CD14-positive monocyte (primary cell): Measurements from ENCODE around the gene LSS. TPM values are rescaled to one million over a fixed set of nuclear protein-coding genes. Genes with fewer than 3 reads are reported as not detected.

ENCODE experiments used
- DNase-seq, 3 donors: peaks; one replicate each; pipeline ENCODE4 v3.0.0-alpha.2; 2011 to 2022
- H2AFZ ChIP-seq: 2 replicates; pipeline ENCODE4 v1.6.0; 2012; ENCODE audit warnings: mild to moderate bottlenecking, low read depth, low read length, inconsistent platforms; ENCODE audit not compliant: insufficient read depth, poor library complexity, severe bottlenecking
- H3K27ac ChIP-seq, 2 donors: 1 replicate in 1 of 2; 2 replicates in 1 of 2; pipeline ENCODE4 v1.5.1; 2012 to 2013; ENCODE audit warnings: low read length in 2 of 2, control low read depth in 1 of 2, inconsistent platforms in 1 of 2, low read depth in 1 of 2, mild to moderate bottlenecking in 1 of 2
- H3K27me3 ChIP-seq, 2 donors: one replicate each; pipeline versions ENCODE4 v1.6.0 to v1.6.1; 2011 to 2013; ENCODE audit warnings: low read length in 2 of 2; ENCODE audit not compliant: control insufficient read depth in 2 of 2, insufficient read depth in 2 of 2
- H3K36me3 ChIP-seq, 2 donors: replicated peaks in 1 of 2; 1 replicate in 1 of 2; 2 replicates in 1 of 2; pipeline versions ENCODE4 v1.5.1 to v1.6.1; 2012 to 2013; ENCODE audit warnings: low read length in 2 of 2, control low read depth in 1 of 2, inconsistent platforms in 1 of 2, mild to moderate bottlenecking in 1 of 2; ENCODE audit not compliant: insufficient read depth in 2 of 2, control insufficient read depth in 1 of 2
- H3K4me1 ChIP-seq, 2 donors: 1 replicate in 1 of 2; 2 replicates in 1 of 2; pipeline versions ENCODE4 v1.5.1 to v1.6.1; 2012 to 2013; ENCODE audit warnings: low read length in 2 of 2, control low read depth in 1 of 2, inconsistent platforms in 1 of 2, mild to moderate bottlenecking in 1 of 2, moderate library complexity in 1 of 2; ENCODE audit not compliant: insufficient read depth in 2 of 2, control insufficient read depth in 1 of 2
- H3K4me2 ChIP-seq: replicated peaks from 2 replicates; pipeline ENCODE3; 2012; ENCODE audit warnings: low read length, moderate library complexity, mild to moderate bottlenecking; ENCODE audit not compliant: poor library complexity, severe bottlenecking; ENCODE audit errors: extremely low read depth
- H3K4me3 ChIP-seq, 3 experiments: fragments of 200-600 bp in 1 of 3; sonication (generic) in 1 of 3; replicated peaks in 1 of 3; 1 replicate in 2 of 3; 2 replicates in 1 of 3; pipeline ENCODE4 v1.5.1; 2011 to 2013; ENCODE audit warnings: low read length in 3 of 3, mild to moderate bottlenecking in 3 of 3, control low read depth in 2 of 3, low read depth in 2 of 3, inconsistent platforms in 1 of 3, moderate library complexity in 1 of 3
- H3K79me2 ChIP-seq: 2 replicates; pipeline ENCODE4 v1.6.0; 2012; ENCODE audit warnings: mild to moderate bottlenecking, control low read depth, inconsistent platforms, low read length, moderate library complexity; ENCODE audit not compliant: insufficient read depth
- H3K9ac ChIP-seq: 2 replicates; pipeline ENCODE4 v1.6.0; 2017; ENCODE audit warnings: low read length, mild to moderate bottlenecking; ENCODE audit not compliant: insufficient read depth, poor library complexity, severe bottlenecking
- H3K9me3 ChIP-seq, 2 donors: replicated peaks in 1 of 2; 1 replicate in 1 of 2; 2 replicates in 1 of 2; pipeline versions ENCODE4 v1.5.1 to v1.6.1; 2012 to 2013; ENCODE audit warnings: low read length in 2 of 2, control low read depth in 1 of 2; ENCODE audit not compliant: control insufficient read depth in 1 of 2, insufficient read depth in 1 of 2
- H4K20me1 ChIP-seq: 2 replicates; pipeline ENCODE4 v1.6.0; 2012; ENCODE audit warnings: mild to moderate bottlenecking, low read length, control low read depth, moderate library complexity; ENCODE audit not compliant: insufficient read depth
- H3K27ac Mint-ChIP-seq, 7 donors: one replicate each; pipeline ENCODE4 v1.8.0; 2020; ENCODE audit warnings: mild to moderate bottlenecking in 7 of 7, mixed read lengths in 7 of 7, moderate library complexity in 6 of 7, inconsistent platforms in 2 of 7
- H3K27me3 Mint-ChIP-seq, 3 donors: one replicate each; pipeline ENCODE4 v1.8.0; 2021 to 2022; ENCODE audit warnings: low read depth in 3 of 3, mild to moderate bottlenecking in 3 of 3, mixed read lengths in 3 of 3, moderate library complexity in 3 of 3, inconsistent platforms in 1 of 3
- H3K36me3 Mint-ChIP-seq, 2 donors: one replicate each; pipeline ENCODE4 v1.8.0; 2020; ENCODE audit warnings: mixed read lengths in 2 of 2, inconsistent platforms in 1 of 2, mild to moderate bottlenecking in 1 of 2
- H3K4me1 Mint-ChIP-seq: one replicate; pipeline ENCODE4 v1.8.0; 2020; ENCODE audit warnings: mild to moderate bottlenecking, mixed read lengths
- H3K4me3 Mint-ChIP-seq, 2 donors: one replicate each; pipeline ENCODE4 v1.8.0; 2020; ENCODE audit warnings: mild to moderate bottlenecking in 2 of 2, mixed read lengths in 2 of 2, moderate library complexity in 1 of 2
- H3K9me3 Mint-ChIP-seq, 7 donors: one replicate each; pipeline ENCODE4 v1.8.0; 2020 to 2022; ENCODE audit warnings: mixed read lengths in 7 of 7, mild to moderate bottlenecking in 6 of 7, moderate library complexity in 6 of 7, inconsistent platforms in 2 of 7
- CTCF ChIP-seq: fragments of 200-600 bp; IDR thresholded peaks from one replicate; pipeline ENCODE4 v1.8.0; 2022; ENCODE audit warnings: antibody characterized with exemption, mild to moderate bottlenecking
- WGBS: methylation state at CpG from one replicate; pipeline ENCODE4 v1.1.5; 2013; ENCODE audit warnings: missing lambda C conversion rate; ENCODE audit not compliant: insufficient coverage; 5-methylcytosine and 5-hydroxymethylcytosine counted together
- intact Hi-C, 2 donors: fragments of 100-400 bp; cut with micrococcal nuclease; formaldehyde crosslinking; loops; one replicate each; pipeline versions ENCODE4 v1.15.0 to v1.15.1; 2023
- polyA plus RNA-seq, 3 donors: library from polyadenylated mRNA; depleted of rRNA in 1 of 3; unstranded in 2 of 3; stranded (reverse) in 1 of 3; fragments of 300-500 nt in 2 of 3; fragments of >200 nt in 1 of 3; fragmentation: Illumina TruSeq in 2 of 3; gene quantifications; 1 replicate in 2 of 3; 2 replicates in 1 of 3; pipeline ENCODE4 v1.2.3, GENCODE V29; 2012 to 2021

Gene LSS
- polyA plus RNA-seq, 3 donors, result 4.1 to 20.0 (median 4.9) TPM

GRCh38 chr21:46155514-46156377, 72.8 kb downstream of the LSS start, which contains the start of gene FTCD:
FTCD (minus strand) TSS chr21:46155579; CDS start chr21:46155523, 56 bp downstream.
- WGBS, result 93% methylated on average over 34 of the region's 34 CpGs
- no peak for TF ChIP-seq CTCF
- H3K27ac Mint-ChIP-seq, result peak within 1 kb of the TSS in 1 of 7 donors; percentile 46
- H3K36me3 Mint-ChIP-seq, result no peaks in the 10 kb centered on the region
- no peaks in the 10 kb centered on the region for H3K4me1 Mint-ChIP-seq
- Histone ChIP-seq H3K4me2 (no peak within 1 kb of the TSS), H3K27me3 (no peaks in the 10 kb centered on the region), H3K9ac (no peak within 1 kb of the TSS), H3K4me3 (no peak within 1 kb of the TSS), H3K79me2 (no peaks in the 10 kb centered on the region), H2AFZ (no peak within 1 kb of the TSS), H3K9me3 (no peaks in the 10 kb centered on the region), H3K27ac (no peak within 1 kb of the TSS), H3K4me1 (no peaks in the 10 kb centered on the region), H3K36me3 (no peaks in the 10 kb centered on the region), H4K20me1 (no peaks in the 10 kb centered on the region)
- H3K27me3 Mint-ChIP-seq, result peaks cover 0 to 4% (median 0%) of the 10 kb centered on the region in 3 donors
- DNase-seq, result no peak
- no peaks in the 10 kb centered on the region for H3K9me3 Mint-ChIP-seq
- intact Hi-C loops, result no loop called here
- H3K4me3 Mint-ChIP-seq, result no peak within 1 kb of the TSS

GRCh38 chr21:46154955-46155513, 73.5 kb downstream of the LSS start:
- Histone ChIP-seq H3K4me2 (no peak overlapping the region), H3K27ac (no peak overlapping the region), H3K36me3 (no peaks in the 10 kb centered on the region), H3K79me2 (no peaks in the 10 kb centered on the region), H4K20me1 (no peaks in the 10 kb centered on the region), H3K27me3 (no peaks in the 10 kb centered on the region), H3K4me1 (no peaks in the 10 kb centered on the region), H3K9ac (no peak overlapping the region), H2AFZ (no peak overlapping the region), H3K9me3 (no peaks in the 10 kb centered on the region), H3K4me3 (no peak overlapping the region)
- Mint-ChIP-seq H3K27ac (peak overlapping the region in 1 of 7 donors; percentile 46), H3K27me3 (peaks cover 0 to 4% (median 0%) of the 10 kb centered on the region in 3 donors), H3K4me1 (no peaks in the 10 kb centered on the region), H3K4me3 (no peak overlapping the region), H3K9me3 (no peaks in the 10 kb centered on the region), H3K36me3 (no peaks in the 10 kb centered on the region)
- no peak for DNase-seq
- WGBS, result 95% methylated on average over 16 of the region's 16 CpGs
- intact Hi-C loops, result no loop called here
- no peak for TF ChIP-seq CTCF
